HG03139 (cell line): ENCODE measurements around the gene RMI1.
A peak's percentile ranks its signal among the peaks of the same experiment; 100 is the strongest.
"Not testable (repeated sequence)": the region's sequence is repeated elsewhere in the genome, so short reads cannot be mapped to it uniquely, and the experiment has no call there.

Source experiments
- ATAC-seq: cut with Tn5 transposase; IDR thresholded peaks from one replicate; pipeline ENCODE4 v1.9.1; 2021; ENCODE audit not compliant: unreplicated experiment

The RMI1 gene

DNA sequence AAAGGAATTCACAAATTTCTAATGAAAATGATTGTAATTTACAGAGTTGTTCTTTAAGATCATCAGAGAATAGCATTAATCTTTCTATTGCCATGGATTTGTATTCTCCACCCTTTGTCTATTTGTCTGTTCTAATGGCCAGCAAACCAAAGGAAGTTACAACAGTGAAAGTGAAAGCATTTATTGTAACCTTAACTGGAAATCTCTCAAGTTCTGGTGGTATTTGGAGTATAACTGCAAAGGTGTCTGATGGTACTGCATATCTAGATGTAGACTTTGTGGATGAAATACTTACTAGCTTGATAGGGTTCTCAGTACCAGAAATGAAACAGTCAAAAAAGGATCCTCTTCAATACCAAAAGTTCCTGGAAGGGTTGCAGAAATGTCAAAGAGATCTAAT is 21.7 kb downstream of the RMI1 start:
- ATAC-seq: peak; percentile 79

GRCh38 chr9:84003246-84003645 is 22.6 kb downstream of the RMI1 start:
- no peak for ATAC-seq

GRCh38 chr9:84007662-84008061 is 27.1 kb downstream of the RMI1 start:
- ATAC-seq: no peak

DNA sequence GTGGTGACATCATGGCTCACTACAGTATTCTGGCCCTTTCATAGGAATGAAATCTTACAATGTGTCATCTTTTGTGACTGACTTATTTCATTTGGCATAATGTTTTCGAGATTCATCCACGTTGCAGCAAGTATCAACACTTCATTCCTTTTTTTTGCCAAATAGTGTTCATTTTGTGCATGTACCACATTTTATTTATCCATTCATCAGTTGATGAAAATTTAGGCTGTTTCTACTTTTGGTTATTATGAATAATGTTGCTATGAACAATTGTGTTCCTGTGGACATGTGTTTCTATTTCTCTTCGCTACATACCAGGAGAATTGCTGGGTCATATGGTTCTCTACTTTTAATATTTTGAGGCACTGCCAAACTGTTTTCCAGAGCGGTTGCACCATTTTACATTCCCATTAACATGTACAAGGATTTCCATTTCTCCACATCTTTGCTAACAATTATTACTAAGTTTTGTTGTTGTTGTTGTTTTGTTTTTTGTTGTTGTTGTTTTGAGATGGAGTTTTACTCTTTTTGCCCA is 43.5 kb downstream of the RMI1 start:
- ATAC-seq: no peak

DNA sequence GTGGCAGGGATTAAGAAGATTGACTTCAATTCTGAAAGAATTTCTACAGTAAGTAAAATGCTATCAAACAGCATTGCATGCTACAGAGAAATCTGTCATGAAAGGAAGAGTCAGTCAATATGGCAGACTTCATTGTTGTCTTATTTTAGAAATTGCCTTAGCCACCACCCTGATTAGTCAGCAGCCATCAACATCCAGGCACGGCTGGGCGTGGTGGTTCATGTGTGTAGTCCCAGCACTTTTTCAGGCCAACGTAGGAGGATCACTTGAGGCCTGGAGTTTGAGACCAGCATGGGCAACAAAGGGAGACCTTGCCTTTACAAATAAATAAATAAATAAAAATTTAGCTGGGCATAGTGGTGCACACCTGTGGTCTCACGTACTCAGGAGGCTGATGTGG is 46.6 kb downstream of the RMI1 start:
- no peak for ATAC-seq

- ATAC-seq: no peak
Measured at GRCh38 chr9:84031534-84031933, 50.9 kb downstream of the RMI1 start.

DNA sequence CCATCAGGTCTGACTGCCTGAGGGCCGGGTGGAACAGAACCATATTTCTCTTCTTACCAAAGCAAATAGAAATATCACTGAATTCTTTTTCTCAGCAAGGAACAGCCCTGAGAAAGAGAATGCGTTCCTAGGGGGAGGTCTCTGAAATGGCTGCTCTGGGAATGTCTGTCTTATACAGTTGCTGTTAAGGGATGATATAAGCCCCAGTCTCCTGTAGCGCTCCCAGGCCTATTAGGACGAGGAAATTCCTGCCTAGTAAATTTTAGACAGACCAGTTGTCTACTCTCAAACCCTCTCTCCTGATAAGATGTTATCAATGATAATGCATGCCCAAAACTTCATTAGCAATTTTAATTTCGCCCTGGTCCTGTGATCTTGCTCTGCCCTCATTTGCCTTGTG is 61.3 kb downstream of the RMI1 start:
- not testable (repeated sequence) for ATAC-seq

DNA sequence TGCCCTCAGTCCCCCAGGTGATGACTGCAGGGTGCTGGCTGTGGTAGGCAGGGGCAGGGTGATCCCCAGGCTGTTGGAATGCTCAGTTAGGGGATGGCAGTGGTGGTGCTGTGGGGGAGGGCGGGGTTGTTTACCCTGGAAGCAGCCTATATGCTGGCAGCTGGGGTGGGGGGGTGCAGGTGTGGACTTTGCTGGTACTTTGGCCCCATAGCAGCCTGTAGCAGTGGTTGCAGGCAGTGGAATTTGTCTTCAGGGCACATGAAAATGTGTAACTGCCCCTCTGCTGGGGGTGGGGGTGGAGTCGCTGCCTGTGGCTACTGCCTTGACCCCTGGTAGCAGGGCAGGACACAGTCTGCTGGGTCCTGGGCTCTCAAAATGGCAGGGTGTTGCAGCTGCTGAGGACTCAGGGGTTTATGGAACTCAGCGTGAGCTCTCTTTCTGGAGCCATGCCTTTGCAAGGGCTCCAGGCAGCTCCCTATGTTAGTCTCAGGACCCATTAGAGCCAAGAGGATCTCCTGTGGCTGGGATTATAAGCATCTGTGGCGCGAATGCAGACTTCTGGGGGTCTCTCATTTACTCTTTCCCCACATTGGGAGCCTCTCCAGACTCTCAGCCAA is 65.0 kb downstream of the RMI1 start:
- no peak for ATAC-seq
